Right atrium auricular region (tissue), 2 donors: ENCODE results near the gene TTC4. TPM values are rescaled to one million over a fixed set of nuclear protein-coding genes. Genes with fewer than 3 reads are reported as not detected.

ENCODE experiments used
- DNase-seq: peaks from one replicate; pipeline ENCODE4 v3.0.0-alpha.2; 2019; ENCODE audit warnings: low spot score
- H3K27ac ChIP-seq, 2 donors: fragments of 200-600 bp; sonication (generic); 1 replicate in 1 of 2; 2 replicates in 1 of 2; pipeline ENCODE4 v1.5.1; 2016 to 2019
- H3K27me3 ChIP-seq, 2 donors: fragments of 200-600 bp; sonication (generic); one replicate each; pipeline versions ENCODE4 v1.5.1 to v1.6.0; 2017 to 2019
- H3K36me3 ChIP-seq: fragments of 200-600 bp; sonication (generic); one replicate; pipeline ENCODE4 v1.5.1; 2016
- H3K4me1 ChIP-seq, 2 donors: fragments of 200-600 bp; sonication (generic); one replicate each; pipeline versions ENCODE4 v1.5.1 to v1.6.0; 2017 to 2019
- H3K4me3 ChIP-seq, 2 donors: fragments of 200-600 bp; sonication (generic); 1 replicate in 1 of 2; 2 replicates in 1 of 2; pipeline ENCODE4 v1.5.1; 2017 to 2019; ENCODE audit warnings: mild to moderate bottlenecking in 1 of 2, moderate library complexity in 1 of 2
- H3K9me3 ChIP-seq, 2 donors: fragments of 200-600 bp; sonication (generic); one replicate each; pipeline ENCODE4 v1.5.1; 2019
- total RNA-seq, 2 donors: library from RNA; depleted of rRNA; stranded (reverse); fragments of >200 nt; gene quantifications; one replicate each; pipeline ENCODE4 v1.1.0, GENCODE V29; 2016
- TF ChIP-seq, protein P1 (sequence below), 2 donors: fragments of 200-600 bp; sonication (generic); IDR thresholded peaks; one replicate each; pipeline ENCODE4 v1.5.1; 2019; ENCODE audit warnings: antibody characterized with exemption in 2 of 2

The TTC4 gene
- total RNA-seq, 2 donors from 2014 or later: 9.8 to 10.3 TPM

DNA sequence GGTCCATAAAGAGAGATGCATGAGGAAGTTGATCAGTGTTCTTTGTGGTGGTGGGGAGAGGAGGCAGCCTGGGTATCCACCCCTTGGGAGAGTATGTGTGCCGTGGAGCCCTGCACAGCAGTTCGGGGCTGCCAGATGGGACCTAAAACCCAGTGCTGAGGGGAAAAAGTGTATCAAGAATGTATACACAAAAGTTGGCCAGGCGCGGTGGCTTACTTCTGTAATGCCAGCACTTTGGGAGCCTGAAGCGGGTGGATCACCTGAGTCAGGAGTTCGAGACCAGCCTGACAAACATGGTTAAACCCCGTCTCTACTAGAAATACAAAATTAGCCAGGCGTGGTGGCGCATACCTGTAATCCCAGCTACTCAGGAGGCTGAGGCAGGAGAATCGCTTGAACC lies 4.1 kb upstream of the TTC4 start:
- Histone ChIP-seq H3K27ac (no peak overlapping the region), H3K27me3 (no peaks in the 10 kb centered on the region), H3K9me3 (no peaks in the 10 kb centered on the region), H3K4me3 (no peak overlapping the region), H3K4me1 (peaks cover 0 to 12% of the 10 kb centered on the region in 2 donors), H3K36me3 (no peaks in the 10 kb centered on the region)
- peak; percentile 52 for DNase-seq
- TF ChIP-seq, protein P1, sequence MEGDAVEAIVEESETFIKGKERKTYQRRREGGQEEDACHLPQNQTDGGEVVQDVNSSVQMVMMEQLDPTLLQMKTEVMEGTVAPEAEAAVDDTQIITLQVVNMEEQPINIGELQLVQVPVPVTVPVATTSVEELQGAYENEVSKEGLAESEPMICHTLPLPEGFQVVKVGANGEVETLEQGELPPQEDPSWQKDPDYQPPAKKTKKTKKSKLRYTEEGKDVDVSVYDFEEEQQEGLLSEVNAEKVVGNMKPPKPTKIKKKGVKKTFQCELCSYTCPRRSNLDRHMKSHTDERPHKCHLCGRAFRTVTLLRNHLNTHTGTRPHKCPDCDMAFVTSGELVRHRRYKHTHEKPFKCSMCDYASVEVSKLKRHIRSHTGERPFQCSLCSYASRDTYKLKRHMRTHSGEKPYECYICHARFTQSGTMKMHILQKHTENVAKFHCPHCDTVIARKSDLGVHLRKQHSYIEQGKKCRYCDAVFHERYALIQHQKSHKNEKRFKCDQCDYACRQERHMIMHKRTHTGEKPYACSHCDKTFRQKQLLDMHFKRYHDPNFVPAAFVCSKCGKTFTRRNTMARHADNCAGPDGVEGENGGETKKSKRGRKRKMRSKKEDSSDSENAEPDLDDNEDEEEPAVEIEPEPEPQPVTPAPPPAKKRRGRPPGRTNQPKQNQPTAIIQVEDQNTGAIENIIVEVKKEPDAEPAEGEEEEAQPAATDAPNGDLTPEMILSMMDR (IDR thresholded peaks at IDR 0.05): no peak

- TF ChIP-seq, protein P1 (IDR thresholded peaks at IDR 0.05): no peak
- Histone ChIP-seq H3K36me3 (peaks cover 17% of the 10 kb centered on the region), H3K9me3 (no peaks in the 10 kb centered on the region), H3K4me3 (peak overlapping the region; percentile 76 to 90), H3K4me1 (peaks cover 0 to 16% of the 10 kb centered on the region in 2 donors), H3K27me3 (no peaks in the 10 kb centered on the region), H3K27ac (peak overlapping the region; percentile 67 to 79)
- DNase-seq: peak; percentile 44
These were observed 674 bp upstream of the TTC4 start for GRCh38 chr1:54714881-54715492.

DNA sequence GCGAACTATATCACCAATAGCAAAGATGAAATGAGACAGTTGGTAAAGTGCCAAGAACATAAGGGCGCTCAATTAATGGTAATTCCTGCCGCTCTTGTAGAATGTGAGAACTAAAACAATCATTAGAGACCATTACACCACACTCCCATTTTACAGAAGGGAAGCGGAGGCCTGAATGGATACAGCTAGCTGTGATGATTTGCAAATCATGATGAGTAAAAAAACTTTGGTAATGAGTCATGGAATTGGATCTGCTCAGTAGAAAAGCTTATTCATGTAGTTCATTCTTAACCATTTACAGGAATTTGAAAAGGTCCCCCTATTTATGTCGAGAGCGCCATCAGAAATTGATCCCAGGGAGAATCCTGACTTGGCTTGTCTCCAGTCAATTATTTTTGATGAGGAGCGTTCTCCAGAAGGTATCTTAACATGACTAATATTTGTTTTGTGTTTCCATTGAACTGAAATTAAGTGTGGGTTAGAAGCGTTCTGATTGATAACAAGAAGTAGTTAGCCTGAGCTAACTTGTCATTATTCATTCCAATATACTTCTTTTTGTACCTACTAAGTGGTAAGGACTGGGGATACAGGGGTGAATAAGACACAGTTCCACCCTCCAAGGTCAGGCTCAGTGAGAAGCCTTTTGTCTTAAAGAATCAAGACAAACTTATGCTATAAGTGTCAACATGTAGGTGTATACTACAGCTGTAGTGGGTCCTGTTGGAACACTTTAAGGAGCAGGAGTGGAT lies 812 bp downstream of the TTC4 start:
- Histone ChIP-seq H3K36me3 (peaks cover 24% of the 10 kb centered on the region), H3K27ac (peak overlapping the region; percentile 67 to 79), H3K4me3 (peak overlapping the region; percentile 76 to 90), H3K4me1 (peaks cover 0 to 16% of the 10 kb centered on the region in 2 donors), H3K27me3 (no peaks in the 10 kb centered on the region), H3K9me3 (no peaks in the 10 kb centered on the region)
- TF ChIP-seq, protein P1 (IDR thresholded peaks at IDR 0.05): no peak
- DNase-seq: peak; percentile 2

DNA sequence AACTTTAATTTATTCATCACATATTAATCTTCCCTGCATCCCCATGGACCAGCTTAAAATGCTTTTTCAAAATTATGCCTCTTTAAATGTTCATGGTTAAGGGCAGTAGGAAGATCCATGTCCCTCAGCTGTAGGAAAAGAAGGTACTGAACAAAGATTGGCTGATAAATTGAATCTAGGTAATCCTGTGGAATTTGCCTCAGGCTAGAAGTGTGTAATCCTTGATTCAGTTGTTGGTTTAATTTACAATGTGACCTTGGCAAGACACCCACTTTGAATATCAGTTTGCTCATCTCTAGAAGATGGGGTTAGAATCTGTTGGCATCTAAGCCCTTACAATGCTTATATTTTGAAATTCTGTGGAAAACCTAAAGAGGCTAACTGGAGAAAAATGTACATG lies 6.1 kb downstream of the TTC4 start:
- Histone ChIP-seq H3K36me3 (peaks cover 59% of the 10 kb centered on the region), H3K27me3 (no peaks in the 10 kb centered on the region), H3K27ac (no peak overlapping the region), H3K4me1 (peaks cover 0 to 3% of the 10 kb centered on the region in 2 donors), H3K4me3 (no peak overlapping the region), H3K9me3 (peaks cover 0 to 5% of the 10 kb centered on the region in 2 donors)
- TF ChIP-seq, protein P1 (IDR thresholded peaks at IDR 0.05): no peak
- DNase-seq: no peak

DNA sequence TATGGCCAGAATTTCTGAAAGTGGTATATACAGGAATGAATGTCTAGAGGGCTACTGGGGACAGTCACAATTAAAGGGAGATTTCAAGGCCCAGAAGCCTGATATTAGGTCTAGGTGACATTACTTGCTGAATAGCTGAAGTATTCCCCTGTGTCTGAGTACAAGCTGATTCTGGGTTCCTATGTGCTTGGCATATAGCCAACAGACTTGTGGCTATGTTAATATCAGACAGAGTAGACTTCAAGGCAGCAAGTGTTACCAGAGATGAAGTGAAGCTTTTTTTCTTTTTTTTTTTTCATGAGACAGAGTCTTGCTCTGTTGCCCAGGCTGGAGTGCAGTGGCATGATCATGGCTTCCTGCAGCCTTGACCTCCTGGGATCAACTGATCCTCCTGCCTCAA lies 8.3 kb downstream of the TTC4 start:
- Histone ChIP-seq H3K27ac (no peak overlapping the region), H3K27me3 (no peaks in the 10 kb centered on the region), H3K36me3 (peaks cover 59% of the 10 kb centered on the region), H3K4me3 (no peak overlapping the region), H3K4me1 (no peaks in the 10 kb centered on the region), H3K9me3 (peaks cover 0 to 5% of the 10 kb centered on the region in 2 donors)
- TF ChIP-seq, protein P1 (IDR thresholded peaks at IDR 0.05): no peak
- DNase-seq: no peak
